ENCODE measurements around the gene ITSN2. TPM values are rescaled to one million over a fixed set of nuclear protein-coding genes. Genes with fewer than 3 reads are reported as not detected.

The ITSN2 gene
- total RNA-seq, 3 donors from 2014 or later = 43.4 to 69.8 (median 46.5) TPM

GRCh38 chr2:24210723-24211122 lies 149.6 kb downstream of the ITSN2 start:
- no peaks in the 10 kb centered on the region for H3K4me1 ChIP-seq
- H3K4me3 ChIP-seq = no peak overlapping the region
- no peak overlapping the region for H3K27ac ChIP-seq
- H3K9me3 ChIP-seq = no peaks in the 10 kb centered on the region
- intact Hi-C loops (cut with DNase I; ENCODE audit: low total_unique reads) = no loop called here
- no peaks in the 10 kb centered on the region for H3K27me3 ChIP-seq
- DNase-seq (ENCODE audit: low spot score in 2 of 2) = no peak
- TF ChIP-seq POLR2A (IDR thresholded peaks at IDR 0.05) = no peak
- no peak for TF ChIP-seq CTCF (IDR thresholded peaks at IDR 0.05)
- no peak for TF ChIP-seq POLR2AphosphoS5 (IDR thresholded peaks at IDR 0.05)
- peaks cover 25% of the 10 kb centered on the region for H3K36me3 ChIP-seq

GRCh38 chr2:24210106-24210455 lies 150.3 kb downstream of the ITSN2 start:
- DNase-seq (ENCODE audit: low spot score in 2 of 2) = no peak
- Histone ChIP-seq H3K36me3 (peaks cover 25% of the 10 kb centered on the region), H3K27ac (no peak overlapping the region), H3K4me3 (no peak overlapping the region), H3K9me3 (no peaks in the 10 kb centered on the region), H3K27me3 (no peaks in the 10 kb centered on the region), H3K4me1 (no peaks in the 10 kb centered on the region)
- intact Hi-C loops (cut with DNase I; ENCODE audit: low total_unique reads) = no loop called here
- TF ChIP-seq POLR2AphosphoS5 (IDR thresholded peaks at IDR 0.05) = no peak
- no peak for TF ChIP-seq CTCF (IDR thresholded peaks at IDR 0.05)
- no peak for TF ChIP-seq POLR2A (IDR thresholded peaks at IDR 0.05)

- intact Hi-C loops (cut with DNase I; ENCODE audit: low total_unique reads) = no loop called here
- Histone ChIP-seq H3K27me3 (no peaks in the 10 kb centered on the region), H3K36me3 (peaks cover 25% of the 10 kb centered on the region), H3K4me3 (no peak overlapping the region), H3K4me1 (no peaks in the 10 kb centered on the region), H3K9me3 (no peaks in the 10 kb centered on the region), H3K27ac (no peak overlapping the region)
- DNase-seq (ENCODE audit: low spot score in 2 of 2) = no peak
- TF ChIP-seq POLR2AphosphoS5 (IDR thresholded peaks at IDR 0.05) (no peak), POLR2A (IDR thresholded peaks at IDR 0.05) (no peak)
Measured at GRCh38 chr2:24209389-24210105, 150.8 kb downstream of the ITSN2 start.

- TF ChIP-seq CTCF (IDR thresholded peaks at IDR 0.05) (no peak), POLR2A (IDR thresholded peaks at IDR 0.05) (no peak), POLR2AphosphoS5 (IDR thresholded peaks at IDR 0.05) (no peak)
- no peaks in the 10 kb centered on the region for H3K9me3 ChIP-seq
- H3K27me3 ChIP-seq = no peaks in the 10 kb centered on the region
- intact Hi-C loops (cut with DNase I; ENCODE audit: low total_unique reads) = no loop called here
- no peaks in the 10 kb centered on the region for H3K4me1 ChIP-seq
- H3K36me3 ChIP-seq = peaks cover 25% of the 10 kb centered on the region
- no peak overlapping the region for H3K4me3 ChIP-seq
- H3K27ac ChIP-seq = no peak overlapping the region
- DNase-seq (ENCODE audit: low spot score in 2 of 2) = no peak
Measured at GRCh38 chr2:24208490-24208889, 151.8 kb downstream of the ITSN2 start.

GRCh38 chr2:24207359-24207758 lies 153.0 kb downstream of the ITSN2 start:
- peaks cover 25% of the 10 kb centered on the region for H3K36me3 ChIP-seq
- H3K27ac ChIP-seq = no peak overlapping the region
- H3K4me3 ChIP-seq = no peak overlapping the region
- H3K27me3 ChIP-seq = no peaks in the 10 kb centered on the region
- no peak for TF ChIP-seq CTCF (IDR thresholded peaks at IDR 0.05)
- no peak for TF ChIP-seq POLR2AphosphoS5 (IDR thresholded peaks at IDR 0.05)
- no peak for TF ChIP-seq POLR2A (IDR thresholded peaks at IDR 0.05)
- no peaks in the 10 kb centered on the region for H3K9me3 ChIP-seq
- no peak for DNase-seq (ENCODE audit: low spot score in 2 of 2)
- intact Hi-C loops (cut with DNase I; ENCODE audit: low total_unique reads) = no loop called here
- no peaks in the 10 kb centered on the region for H3K4me1 ChIP-seq

Data from breast epithelium (tissue), 4 donors.